IPS-18c (cell line): ENCODE data around the gene AK8.
"Not testable (repeated sequence)": the region's sequence is repeated elsewhere in the genome, so short reads cannot be mapped to it uniquely, and the experiment has no call there.

Experiments used
- H3K4me3 ChIP-seq: 2 replicates; pipeline ENCODE4 v1.7.0; 2013; ENCODE audit warnings: low read depth, mild to moderate bottlenecking, low read length, moderate library complexity; ENCODE audit not compliant: insufficient read depth
- H3K9me3 ChIP-seq: one replicate; pipeline ENCODE4 v1.6.1; 2013; ENCODE audit warnings: mild to moderate bottlenecking, low read length, moderate library complexity; ENCODE audit not compliant: control insufficient read depth, insufficient read depth

The AK8 gene

GRCh38 chr9:132730054-132731033 is 147.7 kb downstream of the AK8 start:
- Histone ChIP-seq H3K4me3 (no peak overlapping the region), H3K9me3 (no peaks in the 10 kb centered on the region)

- no peaks in the 10 kb centered on the region for H3K9me3 ChIP-seq
- H3K4me3 ChIP-seq: no peak overlapping the region
These were observed 148.7 kb downstream of the AK8 start for GRCh38 chr9:132729235-132729890.

GRCh38 chr9:132728497-132728896 is 149.6 kb downstream of the AK8 start:
- H3K4me3 ChIP-seq: no peak overlapping the region
- H3K9me3 ChIP-seq: no peaks in the 10 kb centered on the region

GRCh38 chr9:132728071-132728470 is 150.0 kb downstream of the AK8 start:
- H3K9me3 ChIP-seq: no peaks in the 10 kb centered on the region
- no peak overlapping the region for H3K4me3 ChIP-seq

- Histone ChIP-seq H3K9me3 (no peaks in the 10 kb centered on the region), H3K4me3 (no peak overlapping the region)
These were observed 151.4 kb downstream of the AK8 start for GRCh38 chr9:132726576-132727130.

- Histone ChIP-seq H3K9me3 (no peaks in the 10 kb centered on the region), H3K4me3 (no peak overlapping the region)
These were observed 152.8 kb downstream of the AK8 start for GRCh38 chr9:132725306-132725705.

- Histone ChIP-seq H3K4me3 (no peak overlapping the region), H3K9me3 (no peaks in the 10 kb centered on the region)
These were observed 154.3 kb downstream of the AK8 start for GRCh38 chr9:132723809-132724208.

GRCh38 chr9:132722564-132723065 is 155.5 kb downstream of the AK8 start:
- H3K4me3 ChIP-seq: no peak overlapping the region
- no peaks in the 10 kb centered on the region for H3K9me3 ChIP-seq

GRCh38 chr9:132721661-132722060 is 156.4 kb downstream of the AK8 start:
- Histone ChIP-seq H3K4me3 (no peak overlapping the region), H3K9me3 (no peaks in the 10 kb centered on the region)

- H3K4me3 ChIP-seq, H3K9me3 ChIP-seq: not testable (repeated sequence)
These were observed 159.6 kb downstream of the AK8 start for GRCh38 chr9:132718381-132718928.

- Histone ChIP-seq H3K9me3 (no peaks in the 10 kb centered on the region), H3K4me3 (no peak overlapping the region; the same call in 1 of the 2 replicates)
These were observed 160.6 kb downstream of the AK8 start for GRCh38 chr9:132717326-132717945.

GRCh38 chr9:132716007-132716406 is 162.1 kb downstream of the AK8 start:
- H3K4me3 ChIP-seq: no peak overlapping the region
- H3K9me3 ChIP-seq: no peaks in the 10 kb centered on the region

- Histone ChIP-seq H3K9me3 (no peaks in the 10 kb centered on the region), H3K4me3 (no peak overlapping the region)
These were observed 165.3 kb downstream of the AK8 start for GRCh38 chr9:132712753-132713152.

GRCh38 chr9:132711846-132712245 is 166.2 kb downstream of the AK8 start:
- Histone ChIP-seq H3K9me3 (no peaks in the 10 kb centered on the region), H3K4me3 (no peak overlapping the region)

- not testable (repeated sequence) for H3K4me3 ChIP-seq, H3K9me3 ChIP-seq
These were observed 166.9 kb downstream of the AK8 start for GRCh38 chr9:132711152-132711551.

- H3K9me3 ChIP-seq: no peaks in the 10 kb centered on the region
- no peak overlapping the region for H3K4me3 ChIP-seq
These were observed 167.8 kb downstream of the AK8 start for GRCh38 chr9:132710333-132710732.

- no peaks in the 10 kb centered on the region for H3K9me3 ChIP-seq
These were observed 169.2 kb downstream of the AK8 start for GRCh38 chr9:132708769-132709430.

More at GRCh38 chr9:132708769-132709430, 169.2 kb downstream of the AK8 start:
- no peak overlapping the region for H3K4me3 ChIP-seq
